GM21447 (cell line): Measurements from ENCODE around the gene AATK.

ENCODE experiments used
- ATAC-seq: cut with Tn5 transposase; IDR thresholded peaks from one replicate; pipeline ENCODE4 v1.9.1; 2021; ENCODE audit not compliant: unreplicated experiment

AATK gene

GRCh38 chr17:81166033-81166492 lies at the start of gene AATK:
Gene AATK, minus strand, starts transcription at chr17:81166221. Its CDS starts 229 bp downstream, at chr17:81165992.
- no peak for ATAC-seq

GRCh38 chr17:81213978-81214377 lies 48.0 kb upstream of the AATK start:
- no peak for ATAC-seq

GRCh38 chr17:81212365-81212764 lies 46.3 kb upstream of the AATK start:
- no peak for ATAC-seq

- ATAC-seq = no peak
Measured at GRCh38 chr17:81210868-81211267, 44.8 kb upstream of the AATK start.

GRCh38 chr17:81210466-81210865 lies 44.4 kb upstream of the AATK start:
- no peak for ATAC-seq

DNA sequence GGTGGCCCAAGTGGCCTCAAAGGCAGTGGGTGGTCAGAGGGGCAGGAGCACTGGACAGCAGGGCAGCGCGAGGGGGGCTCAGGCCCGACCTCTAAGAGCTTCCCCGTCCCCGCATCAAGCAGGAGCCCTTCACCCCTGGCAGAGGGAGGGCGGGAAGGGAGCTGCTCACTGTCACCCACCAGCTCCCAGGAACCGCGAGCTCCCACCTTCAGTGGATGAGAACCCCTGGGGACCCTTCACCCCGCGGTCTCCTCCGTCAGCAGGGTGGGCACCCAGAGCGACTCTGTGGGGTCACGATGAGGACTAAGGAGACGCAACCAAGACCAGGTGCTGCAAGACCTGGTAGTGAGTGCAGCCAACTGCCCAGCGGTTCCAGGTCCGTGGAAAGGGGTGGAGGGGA lies 43.1 kb upstream of the AATK start:
- no peak for ATAC-seq

- ATAC-seq = no peak
Measured at GRCh38 chr17:81208651-81209050, 42.6 kb upstream of the AATK start.

GRCh38 chr17:81207610-81208581 lies 41.9 kb upstream of the AATK start:
- ATAC-seq = no peak

GRCh38 chr17:81206657-81207056 lies 40.6 kb upstream of the AATK start:
- no peak for ATAC-seq

DNA sequence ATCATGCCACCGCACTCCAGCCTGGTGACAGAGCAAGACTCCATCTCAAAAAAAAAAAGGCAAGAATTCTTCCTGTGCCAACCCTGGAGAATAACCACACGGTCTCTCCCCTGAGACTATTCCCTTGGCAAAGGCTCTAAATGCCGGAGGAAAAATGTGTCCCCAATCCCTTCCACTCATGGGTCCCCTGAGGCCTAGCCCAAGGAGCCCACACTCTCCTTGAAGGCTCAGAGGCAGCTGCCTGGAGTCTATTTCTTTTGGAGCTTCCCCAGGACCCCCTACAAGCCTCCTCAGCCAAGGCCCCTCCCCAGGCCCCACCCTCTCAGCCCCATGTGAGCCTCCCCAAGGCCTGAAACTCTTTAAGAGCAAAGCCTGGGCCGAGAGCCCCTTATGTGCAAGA lies 40.1 kb upstream of the AATK start:
- no peak for ATAC-seq

DNA sequence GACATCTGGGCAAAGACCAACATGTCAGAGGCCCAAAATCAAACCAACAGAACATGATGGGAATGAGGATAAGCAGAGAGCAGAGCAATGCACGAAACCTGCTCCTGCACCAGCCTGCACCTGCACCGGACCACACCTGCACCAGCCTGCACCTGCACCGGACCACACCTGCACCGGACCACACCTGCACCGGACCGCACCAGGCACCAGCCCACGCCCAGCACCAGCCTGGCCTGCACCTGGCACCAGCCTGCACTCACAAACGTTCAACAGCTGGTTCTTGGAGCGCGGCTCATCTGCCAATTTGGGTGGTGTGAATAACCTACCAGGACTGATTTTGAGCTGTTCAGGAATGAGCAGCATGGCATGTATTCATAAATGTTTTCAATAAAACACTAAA lies 38.6 kb upstream of the AATK start:
- ATAC-seq = no peak

GRCh38 chr17:81203136-81203535 lies 37.1 kb upstream of the AATK start:
- ATAC-seq = no peak

GRCh38 chr17:81202318-81202717 lies 36.3 kb upstream of the AATK start:
- ATAC-seq = no peak

GRCh38 chr17:81200695-81201580 lies 34.9 kb upstream of the AATK start:
- no peak for ATAC-seq

- ATAC-seq = no peak
Measured at GRCh38 chr17:81200201-81200600, 34.2 kb upstream of the AATK start.

GRCh38 chr17:81199482-81199830 lies 33.4 kb upstream of the AATK start:
- no peak for ATAC-seq

GRCh38 chr17:81198826-81199481 lies 32.9 kb upstream of the AATK start:
- no peak for ATAC-seq

DNA sequence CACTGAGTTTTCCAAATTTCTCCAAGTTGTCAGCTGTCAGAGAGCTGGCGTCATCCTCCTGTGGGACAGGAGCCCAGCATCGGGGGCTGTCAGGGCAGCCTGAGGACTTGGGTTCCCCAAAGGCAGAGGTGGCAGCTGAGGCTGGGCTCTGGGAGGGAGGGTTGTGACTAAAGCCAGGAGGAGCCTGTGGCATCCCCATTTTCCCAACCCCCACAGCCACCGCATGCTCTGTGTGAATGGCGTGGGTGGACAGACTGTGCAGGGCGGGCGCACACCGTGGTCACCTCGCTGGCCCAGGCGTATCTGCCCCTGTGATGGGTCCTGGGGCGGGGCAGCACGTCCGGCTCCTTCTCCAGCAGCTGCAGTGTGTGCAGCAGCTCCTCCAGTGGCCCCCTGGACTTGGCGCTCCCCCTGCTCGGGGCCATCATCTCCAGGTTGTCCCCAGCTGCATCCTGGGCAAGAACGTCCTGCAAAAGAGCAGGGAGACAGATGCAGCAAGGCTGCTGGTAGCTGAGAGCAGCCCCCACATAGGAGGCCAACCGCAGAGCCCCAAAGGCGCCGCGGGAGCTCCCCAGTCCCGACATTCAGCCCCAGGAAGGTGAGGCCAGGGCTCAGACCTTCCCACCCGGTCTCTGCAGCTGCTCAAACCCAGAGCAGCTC lies 31.9 kb upstream of the AATK start:
- no peak for ATAC-seq

GRCh38 chr17:81197409-81197795 lies 31.4 kb upstream of the AATK start:
- ATAC-seq = no peak

DNA sequence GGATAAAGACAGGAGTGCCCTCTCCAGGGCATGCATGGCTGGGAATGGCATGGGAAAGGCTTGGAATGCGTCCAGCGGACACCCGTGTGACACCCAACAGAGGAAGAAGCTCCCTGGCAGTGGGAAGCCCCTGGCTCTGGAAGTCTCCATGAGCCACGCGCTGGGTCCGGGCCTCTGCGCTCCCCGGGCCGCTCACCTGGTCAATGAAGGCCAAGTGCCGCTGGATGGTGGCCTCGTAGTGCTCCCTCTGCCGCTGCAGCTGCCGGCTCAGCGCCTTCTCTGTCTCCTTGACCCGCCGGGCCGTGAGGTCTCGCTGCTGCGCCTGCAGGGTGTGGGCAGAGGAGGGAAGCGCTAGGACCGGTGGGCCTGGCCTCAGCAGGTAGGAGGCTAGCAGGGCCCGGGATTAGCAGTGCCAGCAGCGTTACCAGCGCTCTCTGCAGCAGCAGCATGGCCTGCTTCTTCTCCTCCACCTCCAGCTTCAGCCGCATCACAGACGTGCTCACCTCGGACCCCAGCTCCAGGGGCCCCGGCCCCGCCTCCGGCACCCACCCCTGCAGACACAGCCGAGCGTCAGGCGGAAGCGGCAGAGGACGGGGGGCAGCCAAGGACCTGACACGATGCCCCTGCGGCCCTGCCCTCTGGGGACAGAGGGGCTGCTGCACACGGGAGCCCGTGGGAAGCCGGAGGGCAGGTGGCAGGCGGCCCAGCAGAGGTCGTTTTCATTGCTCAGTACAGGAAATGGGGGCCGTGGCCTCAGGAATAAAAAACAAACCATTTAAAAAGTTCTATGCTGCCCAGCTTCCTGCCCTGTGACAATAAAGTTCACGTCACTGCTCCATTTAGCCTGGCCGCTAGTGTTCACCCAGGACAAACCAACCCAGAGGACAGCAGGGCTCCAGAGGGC lies 30.7 kb upstream of the AATK start:
- ATAC-seq = no peak
